HEK293 (cell line): ENCODE results near the gene RINL.

ENCODE experiments used
- GLIS2 ChIP-seq: fragments of 450-650 bp; formaldehyde crosslinking; IDR thresholded peaks from 2 replicates; pipeline ENCODE4 v1.5.1; 2016; ENCODE audit warnings: missing biosample characterization, missing genetic modification characterization
- HOXD13 ChIP-seq: sonication (generic); formaldehyde crosslinking; IDR thresholded peaks from 2 replicates; pipeline ENCODE4 v1.8.0; 2022; ENCODE audit warnings: missing genetic modification reagents, borderline replicate concordance
- KLF7 ChIP-seq: fragments of 450-650 bp; formaldehyde crosslinking; IDR thresholded peaks from 2 replicates; pipeline ENCODE4 v1.5.1; 2016; ENCODE audit warnings: missing biosample characterization, missing genetic modification characterization, borderline replicate concordance
- MZF1 ChIP-seq: fragments of 450-650 bp; formaldehyde crosslinking; IDR thresholded peaks from 2 replicates; pipeline ENCODE4 v1.5.1; 2017; ENCODE audit warnings: missing biosample characterization, missing genetic modification characterization, borderline replicate concordance
- OVOL3 ChIP-seq: fragments of 450-650 bp; formaldehyde crosslinking; IDR thresholded peaks from 2 replicates; pipeline ENCODE4 v1.5.1; 2016; ENCODE audit warnings: missing biosample characterization, missing genetic modification characterization
- PRDM1 ChIP-seq: fragments of 450-650 bp; formaldehyde crosslinking; IDR thresholded peaks from 2 replicates; pipeline ENCODE4; 2016; ENCODE audit warnings: missing biosample characterization, missing genetic modification characterization
- REST ChIP-seq: fragments of 450-650 bp; formaldehyde crosslinking; IDR thresholded peaks from 2 replicates; pipeline ENCODE4 v1.5.1; 2016; ENCODE audit warnings: missing biosample characterization, missing genetic modification characterization
- WT1 ChIP-seq: fragments of 450-650 bp; formaldehyde crosslinking; IDR thresholded peaks from 2 replicates; pipeline ENCODE4 v1.5.1; 2016; ENCODE audit warnings: missing biosample characterization, missing genetic modification characterization
- YY1 ChIP-seq: fragments of 450-650 bp; formaldehyde crosslinking; IDR thresholded peaks from 2 replicates; pipeline ENCODE4 v1.5.1; 2018; ENCODE audit warnings: missing biosample characterization, missing genetic modification characterization
- ZFHX2 ChIP-seq: fragments of 450-650 bp; formaldehyde crosslinking; conservative IDR thresholded peaks from 2 replicates; pipeline ENCODE4 v1.5.1; 2016; ENCODE audit warnings: missing biosample characterization, missing genetic modification characterization
- ZNF10 ChIP-seq: fragments of 450-650 bp; formaldehyde crosslinking; IDR thresholded peaks from 2 replicates; pipeline ENCODE4 v1.5.1; 2017; ENCODE audit warnings: missing biosample characterization, missing genetic modification characterization
- ZNF324 ChIP-seq: fragments of 450-650 bp; formaldehyde crosslinking; IDR thresholded peaks from 2 replicates; pipeline ENCODE4 v1.5.1; 2016; ENCODE audit warnings: missing biosample characterization, missing genetic modification characterization
- ZNF335 ChIP-seq: fragments of 450-650 bp; formaldehyde crosslinking; conservative IDR thresholded peaks from 2 replicates; pipeline ENCODE4 v1.5.1; 2016; ENCODE audit warnings: missing biosample characterization, missing genetic modification characterization
- ZNF398 ChIP-seq: fragments of 450-650 bp; formaldehyde crosslinking; IDR thresholded peaks from 2 replicates; pipeline ENCODE4 v1.5.1; 2017; ENCODE audit warnings: missing biosample characterization, missing genetic modification characterization
- ZNF48 ChIP-seq: fragments of 450-650 bp; formaldehyde crosslinking; IDR thresholded peaks from 2 replicates; pipeline ENCODE4 v1.5.1; 2016; ENCODE audit warnings: missing biosample characterization, missing genetic modification characterization
- ZNF510 ChIP-seq: fragments of 450-650 bp; formaldehyde crosslinking; IDR thresholded peaks from 2 replicates; pipeline ENCODE4 v1.5.1; 2018; ENCODE audit warnings: mild to moderate bottlenecking, missing genetic modification characterization, missing biosample characterization; ENCODE audit not compliant: insufficient replicate concordance
- ZNF521 ChIP-seq: fragments of 450-650 bp; formaldehyde crosslinking; IDR thresholded peaks from 2 replicates; pipeline ENCODE4 v1.5.1; 2017; ENCODE audit warnings: missing biosample characterization, mild to moderate bottlenecking, missing genetic modification characterization
- ZNF621 ChIP-seq: fragments of 450-650 bp; formaldehyde crosslinking; IDR thresholded peaks from 2 replicates; pipeline ENCODE4 v1.5.1; 2017; ENCODE audit warnings: missing biosample characterization, missing genetic modification characterization
- ZNF623 ChIP-seq: fragments of 450-650 bp; formaldehyde crosslinking; IDR thresholded peaks from 2 replicates; pipeline ENCODE4 v1.5.1; 2016; ENCODE audit warnings: missing biosample characterization, missing genetic modification characterization
- ZNF660 ChIP-seq: fragments of 450-650 bp; IDR thresholded peaks from 2 replicates; pipeline ENCODE4 v1.5.1; 2018; ENCODE audit warnings: missing biosample characterization, mild to moderate bottlenecking, missing genetic modification characterization
- ZNF664 ChIP-seq: fragments of 450-650 bp; formaldehyde crosslinking; IDR thresholded peaks from 2 replicates; pipeline ENCODE4 v1.5.1; 2016; ENCODE audit warnings: missing biosample characterization, missing genetic modification characterization
- ZNF670 ChIP-seq: fragments of 450-650 bp; formaldehyde crosslinking; IDR thresholded peaks from 2 replicates; pipeline ENCODE4 v1.5.1; 2016; ENCODE audit warnings: missing biosample characterization, missing genetic modification characterization, low read depth
- ZNF707 ChIP-seq: fragments of 450-650 bp; formaldehyde crosslinking; IDR thresholded peaks from 2 replicates; pipeline ENCODE4 v1.5.1; 2016; ENCODE audit warnings: missing biosample characterization, missing genetic modification characterization
- ZNF777 ChIP-seq: fragments of 450-650 bp; formaldehyde crosslinking; IDR thresholded peaks from 2 replicates; pipeline ENCODE4 v1.5.1; 2017; ENCODE audit warnings: missing biosample characterization, missing genetic modification characterization, borderline replicate concordance
- ZNF785 ChIP-seq: fragments of 450-650 bp; formaldehyde crosslinking; IDR thresholded peaks from 2 replicates; pipeline ENCODE4 v1.5.1; 2016; ENCODE audit warnings: missing biosample characterization, missing genetic modification characterization
- ZNF837 ChIP-seq: fragments of 450-650 bp; formaldehyde crosslinking; IDR thresholded peaks from 2 replicates; pipeline ENCODE4 v1.5.1; 2016; ENCODE audit warnings: missing biosample characterization, missing genetic modification characterization
- ZSCAN4 ChIP-seq: fragments of 450-650 bp; formaldehyde crosslinking; IDR thresholded peaks from 2 replicates; pipeline ENCODE4 v1.5.1; 2017; ENCODE audit warnings: missing biosample characterization, missing genetic modification characterization
- TF ChIP-seq, protein P1 (sequence below): fragments of 450-650 bp; formaldehyde crosslinking; IDR thresholded peaks from 2 replicates; pipeline ENCODE4 v1.5.1; 2016; ENCODE audit warnings: missing biosample characterization, missing genetic modification characterization
- TF ChIP-seq, protein P2 (sequence below): fragments of 450-650 bp; formaldehyde crosslinking; IDR thresholded peaks from 2 replicates; pipeline ENCODE4 v1.5.1; 2017; ENCODE audit warnings: missing biosample characterization, missing genetic modification characterization
- TF ChIP-seq, protein P3 (sequence below): fragments of 450-650 bp; formaldehyde crosslinking; IDR thresholded peaks from 2 replicates; pipeline ENCODE4 v1.5.1; 2016; ENCODE audit warnings: missing biosample characterization, missing genetic modification characterization

The RINL gene

DNA sequence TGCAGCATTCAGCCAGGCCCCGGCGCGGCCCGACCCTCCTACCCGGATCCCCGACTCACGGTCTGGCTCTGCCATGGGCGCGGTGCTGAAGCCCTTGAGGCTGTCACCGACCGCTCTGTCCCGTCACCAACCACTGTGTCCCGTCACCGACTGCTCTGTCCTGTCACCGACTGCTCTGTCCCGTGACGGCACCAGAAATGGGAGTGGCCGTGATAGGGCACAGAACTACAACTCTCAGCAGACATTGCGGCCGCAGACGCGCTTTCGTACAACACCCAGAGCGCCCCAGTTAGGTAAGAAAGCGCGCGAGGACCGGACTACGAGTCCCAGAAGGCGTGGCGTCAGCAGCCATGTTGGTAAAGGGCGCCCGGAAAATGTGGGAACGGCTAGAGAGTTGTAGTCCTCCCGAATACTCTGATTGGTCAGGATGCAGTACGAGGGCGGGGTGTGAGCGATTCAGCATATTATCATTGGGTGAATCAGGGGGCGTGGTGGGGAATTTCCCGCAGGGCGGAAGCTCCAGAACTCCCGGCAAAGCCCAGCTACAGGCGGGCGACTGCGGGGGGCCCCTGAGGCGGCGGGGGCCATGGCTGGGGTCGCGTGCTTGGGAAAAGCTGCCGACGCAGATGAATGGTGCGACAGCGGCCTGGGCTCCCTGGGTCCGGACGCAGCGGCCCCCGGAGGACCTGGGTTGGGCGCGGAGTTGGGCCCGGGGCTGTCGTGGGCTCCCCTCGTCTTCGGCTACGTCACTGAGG is 21.5 kb upstream of the RINL start, which contains the start of the genes NFKBIB and SIRT2 (continued):
- TF ChIP-seq ZNF48 (tag by site-specific recombination) (no peak), HOXD13 (CRISPR knock-in tag) (peak; percentile 65; the same call in 1 of the 2 replicates), ZNF777 (peak; percentile 92; the same call in 1 of the 2 replicates), ZNF660 (tag by site-specific recombination) (peak; percentile 82), PRDM1 (tag by site-specific recombination) (no peak), ZNF398 (tag by site-specific recombination) (no peak), ZNF785 (tag by site-specific recombination) (no peak), ZNF10 (peak; percentile 98; the same call in 1 of the 2 replicates), ZNF623 (tag by site-specific recombination) (peak; percentile 32), KLF7 (peak; percentile 12; the same call in 1 of the 2 replicates), ZNF621 (no peak), REST (tag by site-specific recombination) (peak; percentile 36; the same call in 1 of the 2 replicates), ZNF707 (tag by site-specific recombination) (no peak), ZNF335 (tag by site-specific recombination) (peak; percentile 99), ZNF664 (tag by site-specific recombination) (no peak), ZFHX2 (tag by site-specific recombination) (peak; percentile 70), ZSCAN4 (tag by site-specific recombination) (no peak; the same call in 1 of the 2 replicates), OVOL3 (tag by site-specific recombination) (peak; percentile 92), ZNF670 (tag by site-specific recombination) (no peak), YY1 (tag by site-specific recombination) (peak; percentile 99), MZF1 (tag by site-specific recombination) (no peak), ZNF510 (tag by site-specific recombination) (no peak), WT1 (tag by site-specific recombination) (no peak; the same call in none of the 2 replicates), ZNF837 (tag by site-specific recombination) (no peak), GLIS2 (tag by site-specific recombination) (peak; percentile 100), ZNF521 (no peak), ZNF324 (tag by site-specific recombination) (peak; percentile 94)
- TF ChIP-seq, protein P1, sequence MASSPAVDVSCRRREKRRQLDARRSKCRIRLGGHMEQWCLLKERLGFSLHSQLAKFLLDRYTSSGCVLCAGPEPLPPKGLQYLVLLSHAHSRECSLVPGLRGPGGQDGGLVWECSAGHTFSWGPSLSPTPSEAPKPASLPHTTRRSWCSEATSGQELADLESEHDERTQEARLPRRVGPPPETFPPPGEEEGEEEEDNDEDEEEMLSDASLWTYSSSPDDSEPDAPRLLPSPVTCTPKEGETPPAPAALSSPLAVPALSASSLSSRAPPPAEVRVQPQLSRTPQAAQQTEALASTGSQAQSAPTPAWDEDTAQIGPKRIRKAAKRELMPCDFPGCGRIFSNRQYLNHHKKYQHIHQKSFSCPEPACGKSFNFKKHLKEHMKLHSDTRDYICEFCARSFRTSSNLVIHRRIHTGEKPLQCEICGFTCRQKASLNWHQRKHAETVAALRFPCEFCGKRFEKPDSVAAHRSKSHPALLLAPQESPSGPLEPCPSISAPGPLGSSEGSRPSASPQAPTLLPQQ (tag by site-specific recombination) = peak; percentile 85
- TF ChIP-seq, protein P2, sequence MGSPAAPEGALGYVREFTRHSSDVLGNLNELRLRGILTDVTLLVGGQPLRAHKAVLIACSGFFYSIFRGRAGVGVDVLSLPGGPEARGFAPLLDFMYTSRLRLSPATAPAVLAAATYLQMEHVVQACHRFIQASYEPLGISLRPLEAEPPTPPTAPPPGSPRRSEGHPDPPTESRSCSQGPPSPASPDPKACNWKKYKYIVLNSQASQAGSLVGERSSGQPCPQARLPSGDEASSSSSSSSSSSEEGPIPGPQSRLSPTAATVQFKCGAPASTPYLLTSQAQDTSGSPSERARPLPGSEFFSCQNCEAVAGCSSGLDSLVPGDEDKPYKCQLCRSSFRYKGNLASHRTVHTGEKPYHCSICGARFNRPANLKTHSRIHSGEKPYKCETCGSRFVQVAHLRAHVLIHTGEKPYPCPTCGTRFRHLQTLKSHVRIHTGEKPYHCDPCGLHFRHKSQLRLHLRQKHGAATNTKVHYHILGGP = peak; percentile 75
- TF ChIP-seq, protein P3, sequence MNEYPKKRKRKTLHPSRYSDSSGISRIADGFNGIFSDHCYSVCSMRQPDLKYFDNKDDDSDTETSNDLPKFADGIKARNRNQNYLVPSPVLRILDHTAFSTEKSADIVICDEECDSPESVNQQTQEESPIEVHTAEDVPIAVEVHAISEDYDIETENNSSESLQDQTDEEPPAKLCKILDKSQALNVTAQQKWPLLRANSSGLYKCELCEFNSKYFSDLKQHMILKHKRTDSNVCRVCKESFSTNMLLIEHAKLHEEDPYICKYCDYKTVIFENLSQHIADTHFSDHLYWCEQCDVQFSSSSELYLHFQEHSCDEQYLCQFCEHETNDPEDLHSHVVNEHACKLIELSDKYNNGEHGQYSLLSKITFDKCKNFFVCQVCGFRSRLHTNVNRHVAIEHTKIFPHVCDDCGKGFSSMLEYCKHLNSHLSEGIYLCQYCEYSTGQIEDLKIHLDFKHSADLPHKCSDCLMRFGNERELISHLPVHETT (tag by site-specific recombination) = peak; percentile 72
